ENCODE data around the gene SMARCB1.

DNA sequence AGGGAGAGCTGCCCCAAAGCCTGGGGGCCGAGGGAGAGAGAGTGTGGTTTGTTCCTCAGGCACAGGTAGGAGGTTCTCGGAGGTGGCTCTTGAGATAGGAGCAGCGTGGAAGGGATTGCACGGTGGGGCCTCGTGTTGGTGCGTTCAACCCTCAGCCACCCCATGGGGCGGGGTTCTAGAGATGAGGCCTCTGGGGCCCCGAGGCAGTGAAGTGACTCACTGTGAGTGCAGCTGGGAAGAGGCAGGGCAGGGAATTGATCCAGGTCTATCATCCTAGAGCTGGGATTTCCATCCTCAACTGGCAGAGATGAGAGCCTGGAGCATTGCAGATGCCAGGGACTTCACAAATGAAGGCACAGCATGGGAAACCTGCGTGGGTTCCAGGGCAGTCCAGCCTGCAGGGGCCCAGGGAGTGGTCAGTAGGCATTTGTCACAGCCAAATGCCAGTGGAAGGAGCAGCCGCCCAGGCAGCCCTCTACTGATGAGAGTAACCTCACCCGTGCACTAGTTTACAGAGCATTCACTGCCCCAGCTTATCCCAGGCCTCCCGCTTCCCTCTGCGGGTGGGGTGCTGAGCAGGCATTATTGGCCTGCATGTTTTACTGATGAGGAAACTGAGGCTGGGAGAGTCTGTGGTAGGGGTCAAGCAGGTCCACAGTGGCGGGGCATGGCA, 5.1 kb upstream of the SMARCB1 start:
- TF ChIP-seq POLR2A (IDR thresholded peaks at IDR 0.05): no peak
- TF ChIP-seq, protein P1, sequence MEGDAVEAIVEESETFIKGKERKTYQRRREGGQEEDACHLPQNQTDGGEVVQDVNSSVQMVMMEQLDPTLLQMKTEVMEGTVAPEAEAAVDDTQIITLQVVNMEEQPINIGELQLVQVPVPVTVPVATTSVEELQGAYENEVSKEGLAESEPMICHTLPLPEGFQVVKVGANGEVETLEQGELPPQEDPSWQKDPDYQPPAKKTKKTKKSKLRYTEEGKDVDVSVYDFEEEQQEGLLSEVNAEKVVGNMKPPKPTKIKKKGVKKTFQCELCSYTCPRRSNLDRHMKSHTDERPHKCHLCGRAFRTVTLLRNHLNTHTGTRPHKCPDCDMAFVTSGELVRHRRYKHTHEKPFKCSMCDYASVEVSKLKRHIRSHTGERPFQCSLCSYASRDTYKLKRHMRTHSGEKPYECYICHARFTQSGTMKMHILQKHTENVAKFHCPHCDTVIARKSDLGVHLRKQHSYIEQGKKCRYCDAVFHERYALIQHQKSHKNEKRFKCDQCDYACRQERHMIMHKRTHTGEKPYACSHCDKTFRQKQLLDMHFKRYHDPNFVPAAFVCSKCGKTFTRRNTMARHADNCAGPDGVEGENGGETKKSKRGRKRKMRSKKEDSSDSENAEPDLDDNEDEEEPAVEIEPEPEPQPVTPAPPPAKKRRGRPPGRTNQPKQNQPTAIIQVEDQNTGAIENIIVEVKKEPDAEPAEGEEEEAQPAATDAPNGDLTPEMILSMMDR (IDR thresholded peaks at IDR 0.05): no peak
